GM21360 (cell line): ENCODE data around the gene AAGAB.

Source experiments
- ATAC-seq: cut with Tn5 transposase; IDR thresholded peaks from one replicate; pipeline ENCODE4 v1.9.1; 2021; ENCODE audit warnings: mild to moderate bottlenecking, moderate library complexity; ENCODE audit not compliant: unreplicated experiment

The AAGAB gene

GRCh38 chr15:67190326-67190725, 64.1 kb downstream of the AAGAB start:
- no peak for ATAC-seq

GRCh38 chr15:67189326-67190051, 65.0 kb downstream of the AAGAB start:
- no peak for ATAC-seq

- no peak for ATAC-seq
Measured at GRCh38 chr15:67188551-67189218, 65.8 kb downstream of the AAGAB start.

GRCh38 chr15:67187351-67187854, 67.1 kb downstream of the AAGAB start:
- ATAC-seq = no peak

GRCh38 chr15:67186688-67187087, 67.8 kb downstream of the AAGAB start:
- no peak for ATAC-seq

GRCh38 chr15:67186226-67186649, 68.2 kb downstream of the AAGAB start:
- ATAC-seq = no peak

- no peak for ATAC-seq
Measured at GRCh38 chr15:67185621-67186225, 68.7 kb downstream of the AAGAB start.

GRCh38 chr15:67185051-67185450, 69.4 kb downstream of the AAGAB start:
- no peak for ATAC-seq

- ATAC-seq = no peak
Measured at GRCh38 chr15:67184208-67184925, 70.1 kb downstream of the AAGAB start.

GRCh38 chr15:67183443-67184169, 70.9 kb downstream of the AAGAB start:
- no peak for ATAC-seq

GRCh38 chr15:67181221-67181639, 73.2 kb downstream of the AAGAB start:
- ATAC-seq = no peak

- ATAC-seq = no peak
Measured at GRCh38 chr15:67180514-67181191, 73.8 kb downstream of the AAGAB start.

GRCh38 chr15:67180035-67180434, 74.4 kb downstream of the AAGAB start:
- ATAC-seq = no peak

GRCh38 chr15:67179411-67179995, 75.0 kb downstream of the AAGAB start:
- ATAC-seq = no peak

GRCh38 chr15:67178569-67179210, 75.8 kb downstream of the AAGAB start:
- no peak for ATAC-seq

- no peak for ATAC-seq
Measured at GRCh38 chr15:67177752-67178151, 76.7 kb downstream of the AAGAB start.

GRCh38 chr15:67176195-67176971, 78.1 kb downstream of the AAGAB start:
- ATAC-seq = no peak

- ATAC-seq = no peak
Measured at GRCh38 chr15:67175643-67176071, 78.8 kb downstream of the AAGAB start.
